ENCODE data around the gene UBE2J1. TPM values are rescaled to one million over a fixed set of nuclear protein-coding genes. Genes with fewer than 3 reads are reported as not detected.

UBE2J1 gene
- total RNA-seq = 10 to 100 TPM in 8 of 9 donors, 1 to 10 TPM in 1; 9.8 to 28.2 (median 15.2) TPM
- 10 to 100 TPM in 1 of 2 donors, 1 to 10 TPM in 1; 8.9 to 18.1 TPM for polyA plus RNA-seq
- long read RNA-seq, donor 1, full-length matches to known transcripts = 18 of 29 reads
- long read RNA-seq, donor 1, partial matches to known transcripts = 5 of 29 reads
- long read RNA-seq, donor 1, other reads (novel, unspliced or antisense) = 6 of 29 reads
- long read RNA-seq, donor 2, full-length matches to known transcripts = 41 of 56 reads
- long read RNA-seq, donor 2, partial matches to known transcripts = 4 of 56 reads
- long read RNA-seq, donor 2, other reads (novel, unspliced or antisense) = 11 of 56 reads
- long read RNA-seq, donor 3, full-length matches to known transcripts = 17 of 23 reads
- long read RNA-seq, donor 3, partial matches to known transcripts = 1 of 23 reads
- long read RNA-seq, donor 3, other reads (novel, unspliced or antisense) = 5 of 23 reads

- H3K27ac ChIP-seq = peak within 1 kb of the TSS; percentile 95 to 100 (median 98)
- H3K27me3 ChIP-seq = no peaks in the 10 kb centered on the region
- TF ChIP-seq CTCF (IDR thresholded peaks at IDR 0.05) (peak in 2 of 12 donors; percentile 7 to 9), POLR2A (IDR thresholded peaks at IDR 0.05) (peak; percentile 84 to 94)
- WGBS, 4 donors = 0 to 1% (median 0%) methylated on average over 37 to 102 of the region's 102 CpGs
- no peaks in the 10 kb centered on the region for H3K36me3 ChIP-seq
- DNase-seq (peak; percentile 95 to 98 (median 97)), ATAC-seq (peak; percentile 90 to 98 (median 96))
- H3K9me3 ChIP-seq = no peaks in the 10 kb centered on the region
- peak within 1 kb of the TSS; percentile 73 to 99 (median 88) for H3K4me3 ChIP-seq
- H3K4me1 ChIP-seq = peaks cover 0 to 57% (median 38%) of the 10 kb centered on the region in 12 donors
- intact Hi-C loops (cut with DNase I) = loop anchor here in 8 of 10 donors (2.0 to 10.0 kb wide), 4 partner anchors 40 to 270 kb away; partner anchors contain the start of gene PNRC1 (in 3 of the 8)
Measured at GRCh38 chr6:89352278-89353117, at the start of gene UBE2J1. Gene UBE2J1 (minus strand): TSS chr6:89352722. CDS start chr6:89352569, 153 bp downstream.

GRCh38 chr6:89400912-89401399, 48.4 kb upstream of the UBE2J1 start:
- H3K27me3 ChIP-seq = no peaks in the 10 kb centered on the region
- no peak overlapping the region for H3K4me3 ChIP-seq
- WGBS, 4 donors = 66 to 70% (median 67%) methylated on average over 6 of the region's 6 CpGs
- TF ChIP-seq POLR2A (IDR thresholded peaks at IDR 0.05) (no peak), CTCF (IDR thresholded peaks at IDR 0.05) (no peak)
- no peaks in the 10 kb centered on the region for H3K36me3 ChIP-seq
- H3K9me3 ChIP-seq = no peaks in the 10 kb centered on the region
- ATAC-seq (no peak), DNase-seq (no peak)
- peaks cover 0 to 29% (median 6%) of the 10 kb centered on the region in 12 donors for H3K4me1 ChIP-seq
- peak overlapping the region in 1 of 12 donors; percentile 3 for H3K27ac ChIP-seq
- intact Hi-C loops (cut with DNase I) = no loop called here

GRCh38 chr6:89400050-89400449, 47.5 kb upstream of the UBE2J1 start:
- no peak overlapping the region for H3K4me3 ChIP-seq
- H3K4me1 ChIP-seq = peaks cover 0 to 29% (median 6%) of the 10 kb centered on the region in 12 donors
- ATAC-seq = no peak

More at GRCh38 chr6:89400050-89400449, 47.5 kb upstream of the UBE2J1 start:
- Histone ChIP-seq H3K27me3 (no peaks in the 10 kb centered on the region), H3K36me3 (no peaks in the 10 kb centered on the region), H3K9me3 (no peaks in the 10 kb centered on the region), H3K27ac (no peak overlapping the region)
- no peak for DNase-seq
- intact Hi-C loops (cut with DNase I) = no loop called here
- 88 to 94% (median 90%) methylated on average over 3 of the region's 3 CpGs for whole genome bisulfite sequencing, 4 donors
- no peak for TF ChIP-seq POLR2A (IDR thresholded peaks at IDR 0.05)
- TF ChIP-seq CTCF (IDR thresholded peaks at IDR 0.05) = no peak

Measured in heart left ventricle (tissue), 16 donors.